Measurements from ENCODE around the gene SEMA7A.

The SEMA7A gene

DNA sequence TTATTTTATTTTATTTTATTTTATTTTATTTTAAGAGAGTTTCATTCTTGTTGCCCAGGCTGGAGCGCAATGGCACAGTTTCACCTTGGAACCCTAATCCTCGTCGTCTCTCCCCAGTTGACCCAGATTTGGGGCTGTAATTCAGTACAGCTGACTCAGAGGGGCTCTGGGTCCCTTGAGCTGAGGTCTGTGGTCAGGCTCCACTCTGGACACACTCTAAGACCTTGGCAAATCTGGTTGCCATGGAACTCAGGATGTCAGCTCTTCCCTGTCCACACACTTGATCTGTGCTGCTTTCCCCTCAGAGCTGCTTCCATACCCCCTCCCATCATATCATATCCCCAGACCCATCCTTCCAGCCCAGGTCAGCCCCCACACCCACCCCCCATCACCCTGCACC, 65.6 kb downstream of the SEMA7A start:
- TF ChIP-seq SIN3A (IDR thresholded peaks at IDR 0.05; ENCODE audit: borderline replicate concordance, insufficient read depth, low read length) (no peak), FOXP2 (optimal IDR thresholded peaks at IDR 0.05; ENCODE audit: borderline replicate concordance, extremely low read depth, extremely low read length, insufficient read depth) (no peak), POLR2AphosphoS5 (IDR thresholded peaks at IDR 0.05; ENCODE audit: low read depth, low read length) (no peak), TAF1 (IDR thresholded peaks at IDR 0.05; ENCODE audit: borderline replicate concordance, insufficient read depth, low read length) (no peak)
- TF ChIP-seq, protein P1, sequence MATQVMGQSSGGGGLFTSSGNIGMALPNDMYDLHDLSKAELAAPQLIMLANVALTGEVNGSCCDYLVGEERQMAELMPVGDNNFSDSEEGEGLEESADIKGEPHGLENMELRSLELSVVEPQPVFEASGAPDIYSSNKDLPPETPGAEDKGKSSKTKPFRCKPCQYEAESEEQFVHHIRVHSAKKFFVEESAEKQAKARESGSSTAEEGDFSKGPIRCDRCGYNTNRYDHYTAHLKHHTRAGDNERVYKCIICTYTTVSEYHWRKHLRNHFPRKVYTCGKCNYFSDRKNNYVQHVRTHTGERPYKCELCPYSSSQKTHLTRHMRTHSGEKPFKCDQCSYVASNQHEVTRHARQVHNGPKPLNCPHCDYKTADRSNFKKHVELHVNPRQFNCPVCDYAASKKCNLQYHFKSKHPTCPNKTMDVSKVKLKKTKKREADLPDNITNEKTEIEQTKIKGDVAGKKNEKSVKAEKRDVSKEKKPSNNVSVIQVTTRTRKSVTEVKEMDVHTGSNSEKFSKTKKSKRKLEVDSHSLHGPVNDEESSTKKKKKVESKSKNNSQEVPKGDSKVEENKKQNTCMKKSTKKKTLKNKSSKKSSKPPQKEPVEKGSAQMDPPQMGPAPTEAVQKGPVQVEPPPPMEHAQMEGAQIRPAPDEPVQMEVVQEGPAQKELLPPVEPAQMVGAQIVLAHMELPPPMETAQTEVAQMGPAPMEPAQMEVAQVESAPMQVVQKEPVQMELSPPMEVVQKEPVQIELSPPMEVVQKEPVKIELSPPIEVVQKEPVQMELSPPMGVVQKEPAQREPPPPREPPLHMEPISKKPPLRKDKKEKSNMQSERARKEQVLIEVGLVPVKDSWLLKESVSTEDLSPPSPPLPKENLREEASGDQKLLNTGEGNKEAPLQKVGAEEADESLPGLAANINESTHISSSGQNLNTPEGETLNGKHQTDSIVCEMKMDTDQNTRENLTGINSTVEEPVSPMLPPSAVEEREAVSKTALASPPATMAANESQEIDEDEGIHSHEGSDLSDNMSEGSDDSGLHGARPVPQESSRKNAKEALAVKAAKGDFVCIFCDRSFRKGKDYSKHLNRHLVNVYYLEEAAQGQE (IDR thresholded peaks at IDR 0.05; ENCODE audit: insufficient read depth in 1 of 2, low read depth in 2 of 2, low read length in 2 of 2), result no peak

DNA sequence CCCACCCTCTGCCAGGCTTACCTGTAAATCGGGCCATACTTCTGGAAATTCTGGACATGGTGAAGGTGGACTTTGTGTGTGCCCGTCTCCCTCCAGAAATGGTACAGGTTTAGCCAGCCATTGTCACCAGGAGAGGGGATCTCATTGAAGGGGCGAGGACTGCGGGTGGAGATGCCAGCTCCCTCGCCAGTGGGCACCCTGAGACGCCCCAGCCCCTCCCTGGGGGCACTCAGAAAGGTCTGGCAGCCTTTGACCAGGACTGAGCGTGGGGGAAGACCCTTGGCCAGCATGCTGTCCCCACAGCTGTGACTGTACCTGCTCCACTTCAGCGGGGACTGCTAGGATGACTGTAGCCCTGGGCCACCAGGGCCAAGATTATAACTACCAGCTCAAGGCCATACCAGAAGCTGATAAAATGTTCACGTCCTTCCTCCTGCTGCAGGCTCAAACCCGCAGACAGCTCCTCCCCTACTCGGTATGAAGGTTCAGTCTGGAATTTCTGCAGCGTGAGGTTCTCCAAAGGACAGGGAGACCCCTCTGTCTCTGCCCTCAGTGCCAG, 66.4 kb downstream of the SEMA7A start, which contains the start of gene CYP11A1:
Gene CYP11A1, minus strand, starts transcription at position 351 of the 559 bp plus-strand sequence. Its CDS starts 61 bp downstream, at position 290.
- TF ChIP-seq POLR2AphosphoS5 (IDR thresholded peaks at IDR 0.05; ENCODE audit: low read depth, low read length) (no peak), TAF1 (IDR thresholded peaks at IDR 0.05; ENCODE audit: borderline replicate concordance, insufficient read depth, low read length) (no peak), SIN3A (IDR thresholded peaks at IDR 0.05; ENCODE audit: borderline replicate concordance, insufficient read depth, low read length) (no peak), FOXP2 (optimal IDR thresholded peaks at IDR 0.05; ENCODE audit: borderline replicate concordance, extremely low read depth, extremely low read length, insufficient read depth) (no peak)
- TF ChIP-seq, protein P1 (IDR thresholded peaks at IDR 0.05; ENCODE audit: insufficient read depth in 1 of 2, low read depth in 2 of 2, low read length in 2 of 2), result no peak

DNA sequence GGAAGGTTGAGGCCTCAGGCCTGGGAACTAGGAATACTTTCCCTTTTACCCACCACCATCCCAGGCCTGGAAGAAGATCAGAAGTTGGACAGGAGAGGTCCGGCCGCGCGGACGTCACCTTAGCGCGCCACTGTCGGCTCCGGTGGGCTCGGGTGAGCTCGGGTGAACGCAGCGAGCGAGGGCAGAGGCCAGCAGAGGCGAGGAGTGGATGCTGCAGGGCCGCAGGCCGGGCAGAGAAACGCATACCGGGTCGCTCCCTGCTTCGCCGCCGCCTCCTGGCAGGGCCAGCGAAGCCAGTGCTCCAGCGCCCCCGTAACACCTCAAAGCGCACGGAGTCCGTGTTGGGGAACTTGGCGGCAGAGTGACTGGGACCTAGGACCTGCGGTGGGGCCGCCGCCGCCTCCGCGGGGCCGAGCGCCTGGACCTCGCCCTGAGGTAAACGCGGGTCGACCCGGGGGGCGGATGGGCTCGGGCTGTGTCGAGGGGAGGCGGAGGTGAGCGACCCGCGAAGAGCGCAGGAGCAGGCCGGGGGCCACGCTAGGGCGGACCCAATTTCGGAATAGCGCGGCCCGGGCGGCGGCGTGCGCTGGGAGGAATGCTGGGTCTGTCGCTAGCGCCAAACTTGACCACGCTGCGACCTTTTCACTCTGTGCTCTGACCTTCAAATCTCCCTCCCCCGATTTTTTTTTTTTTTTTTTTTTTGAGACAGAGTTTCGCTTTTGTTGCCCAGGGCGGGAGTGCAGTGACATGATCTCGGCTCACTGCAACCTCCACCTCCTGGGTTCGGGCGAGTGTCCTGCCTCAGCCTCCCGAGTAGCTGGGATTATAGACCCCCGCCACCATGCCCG, 67.9 kb downstream of the SEMA7A start:
- TF ChIP-seq, protein P1 (IDR thresholded peaks at IDR 0.05; ENCODE audit: insufficient read depth in 1 of 2, low read depth in 2 of 2, low read length in 2 of 2), result no peak
- TF ChIP-seq POLR2AphosphoS5 (IDR thresholded peaks at IDR 0.05; ENCODE audit: low read depth, low read length) (no peak), SIN3A (IDR thresholded peaks at IDR 0.05; ENCODE audit: borderline replicate concordance, insufficient read depth, low read length) (no peak), FOXP2 (optimal IDR thresholded peaks at IDR 0.05; ENCODE audit: borderline replicate concordance, extremely low read depth, extremely low read length, insufficient read depth) (no peak), TAF1 (IDR thresholded peaks at IDR 0.05; ENCODE audit: borderline replicate concordance, insufficient read depth, low read length) (no peak)

DNA sequence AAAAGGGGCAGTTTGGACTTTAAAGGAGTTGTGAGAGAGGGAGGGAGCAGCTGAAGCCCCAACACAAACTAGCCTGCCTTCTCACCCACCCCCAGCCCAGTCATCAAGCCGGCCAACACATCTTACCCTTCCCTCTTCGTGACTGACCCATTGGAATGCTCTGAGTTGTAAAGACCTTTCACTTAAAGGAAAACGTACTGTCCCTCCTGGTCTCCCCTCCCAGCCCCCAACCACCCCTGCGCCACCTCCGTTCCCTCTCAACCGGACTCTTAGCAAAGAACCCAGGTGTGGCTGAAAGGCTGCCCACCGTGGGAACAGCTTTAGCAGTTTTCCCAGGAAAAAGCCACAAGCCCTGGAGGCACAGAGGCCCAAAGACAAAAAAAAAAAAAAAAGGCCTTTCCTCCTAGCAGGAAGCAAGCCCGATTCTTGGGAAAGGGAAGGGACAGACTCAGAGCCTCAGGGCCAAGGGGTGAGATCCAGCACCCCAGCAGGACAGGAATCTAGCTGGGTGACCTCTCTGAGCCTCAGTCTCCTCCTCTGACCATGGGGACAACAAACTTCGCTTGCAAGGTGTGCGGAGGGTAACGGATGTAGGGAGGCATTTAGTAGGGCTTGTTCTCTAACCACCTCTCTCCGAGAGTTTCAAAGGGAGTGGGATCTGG, 68.7 kb downstream of the SEMA7A start:
- TF ChIP-seq TAF1 (IDR thresholded peaks at IDR 0.05; ENCODE audit: borderline replicate concordance, insufficient read depth, low read length), result no peak
- no peak for TF ChIP-seq POLR2AphosphoS5 (IDR thresholded peaks at IDR 0.05; ENCODE audit: low read depth, low read length)
- TF ChIP-seq, protein P1 (IDR thresholded peaks at IDR 0.05; ENCODE audit: insufficient read depth in 1 of 2, low read depth in 2 of 2, low read length in 2 of 2), result no peak
- no peak for TF ChIP-seq FOXP2 (optimal IDR thresholded peaks at IDR 0.05; ENCODE audit: borderline replicate concordance, extremely low read depth, extremely low read length, insufficient read depth)
- no peak for TF ChIP-seq SIN3A (IDR thresholded peaks at IDR 0.05; ENCODE audit: borderline replicate concordance, insufficient read depth, low read length)
